ENCODE data around the gene E4F1. TPM values are rescaled to one million over a fixed set of nuclear protein-coding genes. Genes with fewer than 3 reads are reported as not detected.

E4F1 gene
- total RNA-seq, 1 donor from 2014 or later: 13.5 TPM

- Histone ChIP-seq H3K36me3 (peaks cover 21% of the 10 kb centered on the region), H3K27ac (replicated peaks) (peak overlapping the region; percentile 87), H3K4me1 (peaks cover 42% of the 10 kb centered on the region), H3K27me3 (ENCODE audit: low read depth) (no peaks in the 10 kb centered on the region), H3K9me3 (replicated peaks) (no peaks in the 10 kb centered on the region), H3K4me3 (peak overlapping the region; percentile 93)
- intact Hi-C loops (cut with micrococcal nuclease): no loop called here
- TF ChIP-seq, protein P1, sequence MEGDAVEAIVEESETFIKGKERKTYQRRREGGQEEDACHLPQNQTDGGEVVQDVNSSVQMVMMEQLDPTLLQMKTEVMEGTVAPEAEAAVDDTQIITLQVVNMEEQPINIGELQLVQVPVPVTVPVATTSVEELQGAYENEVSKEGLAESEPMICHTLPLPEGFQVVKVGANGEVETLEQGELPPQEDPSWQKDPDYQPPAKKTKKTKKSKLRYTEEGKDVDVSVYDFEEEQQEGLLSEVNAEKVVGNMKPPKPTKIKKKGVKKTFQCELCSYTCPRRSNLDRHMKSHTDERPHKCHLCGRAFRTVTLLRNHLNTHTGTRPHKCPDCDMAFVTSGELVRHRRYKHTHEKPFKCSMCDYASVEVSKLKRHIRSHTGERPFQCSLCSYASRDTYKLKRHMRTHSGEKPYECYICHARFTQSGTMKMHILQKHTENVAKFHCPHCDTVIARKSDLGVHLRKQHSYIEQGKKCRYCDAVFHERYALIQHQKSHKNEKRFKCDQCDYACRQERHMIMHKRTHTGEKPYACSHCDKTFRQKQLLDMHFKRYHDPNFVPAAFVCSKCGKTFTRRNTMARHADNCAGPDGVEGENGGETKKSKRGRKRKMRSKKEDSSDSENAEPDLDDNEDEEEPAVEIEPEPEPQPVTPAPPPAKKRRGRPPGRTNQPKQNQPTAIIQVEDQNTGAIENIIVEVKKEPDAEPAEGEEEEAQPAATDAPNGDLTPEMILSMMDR (IDR thresholded peaks at IDR 0.05; ENCODE audit: borderline replicate concordance): no peak
- DNase-seq: no peak
Measured at GRCh38 chr16:2223942-2224486, 623 bp downstream of the E4F1 start.

GRCh38 chr16:2226245-2226793, 2.9 kb downstream of the E4F1 start:
- intact Hi-C loops (cut with micrococcal nuclease): no loop called here
- H3K27me3 ChIP-seq (ENCODE audit: low read depth): no peaks in the 10 kb centered on the region
- DNase-seq: no peak
- TF ChIP-seq, protein P1 (IDR thresholded peaks at IDR 0.05; ENCODE audit: borderline replicate concordance): no peak
- peaks cover 39% of the 10 kb centered on the region for H3K36me3 ChIP-seq
- no peaks in the 10 kb centered on the region for H3K9me3 ChIP-seq (replicated peaks)
- peak overlapping the region; percentile 38 for H3K27ac ChIP-seq (replicated peaks)
- H3K4me1 ChIP-seq: peaks cover 42% of the 10 kb centered on the region
- no peak overlapping the region for H3K4me3 ChIP-seq

GRCh38 chr16:2226918-2227317, 3.5 kb downstream of the E4F1 start:
- Histone ChIP-seq H3K27me3 (ENCODE audit: low read depth) (no peaks in the 10 kb centered on the region), H3K4me3 (no peak overlapping the region), H3K36me3 (peaks cover 45% of the 10 kb centered on the region), H3K9me3 (replicated peaks) (no peaks in the 10 kb centered on the region), H3K4me1 (peaks cover 42% of the 10 kb centered on the region), H3K27ac (replicated peaks) (peak overlapping the region; percentile 38)
- TF ChIP-seq, protein P1 (IDR thresholded peaks at IDR 0.05; ENCODE audit: borderline replicate concordance): no peak
- no peak for DNase-seq
- intact Hi-C loops (cut with micrococcal nuclease): no loop called here

GRCh38 chr16:2228161-2228824, 4.9 kb downstream of the E4F1 start:
- H3K9me3 ChIP-seq (replicated peaks): no peaks in the 10 kb centered on the region
- intact Hi-C loops (cut with micrococcal nuclease): no loop called here
- peaks cover 39% of the 10 kb centered on the region for H3K4me1 ChIP-seq
- no peaks in the 10 kb centered on the region for H3K27me3 ChIP-seq (ENCODE audit: low read depth)
- H3K4me3 ChIP-seq: no peak overlapping the region
- peaks cover 59% of the 10 kb centered on the region for H3K36me3 ChIP-seq
- TF ChIP-seq, protein P1 (IDR thresholded peaks at IDR 0.05; ENCODE audit: borderline replicate concordance): no peak
- no peak for DNase-seq
- H3K27ac ChIP-seq (replicated peaks): no peak overlapping the region

DNA sequence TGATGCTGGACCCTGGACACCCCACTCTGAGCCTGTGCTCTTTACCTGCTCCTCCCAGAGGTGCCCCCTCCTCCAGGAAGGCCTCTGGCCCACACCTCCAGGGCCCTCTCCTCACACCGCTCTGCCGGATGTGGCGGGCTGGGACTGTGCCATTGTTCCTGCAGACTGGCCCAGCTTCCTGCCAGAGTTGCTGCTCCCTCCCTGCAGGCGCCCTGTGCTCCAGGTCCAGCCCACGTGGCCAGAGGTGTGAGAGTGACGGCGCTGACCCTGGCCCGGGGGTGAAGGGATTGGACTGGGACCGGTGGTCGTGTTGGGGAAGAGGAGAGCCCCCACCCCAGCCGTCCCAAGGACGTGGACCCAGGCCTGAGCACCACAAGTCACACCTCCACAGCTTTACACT, 5.7 kb downstream of the E4F1 start:
- Histone ChIP-seq H3K9me3 (replicated peaks) (no peaks in the 10 kb centered on the region), H3K36me3 (peaks cover 67% of the 10 kb centered on the region), H3K4me1 (peaks cover 33% of the 10 kb centered on the region), H3K27ac (replicated peaks) (no peak overlapping the region), H3K27me3 (ENCODE audit: low read depth) (no peaks in the 10 kb centered on the region), H3K4me3 (no peak overlapping the region)
- TF ChIP-seq, protein P1 (IDR thresholded peaks at IDR 0.05; ENCODE audit: borderline replicate concordance): no peak
- intact Hi-C loops (cut with micrococcal nuclease): no loop called here
- no peak for DNase-seq

Measured in left ventricle myocardium inferior (tissue), 1 donor.